ENCODE results near the gene S100A13. TPM values are rescaled to one million over a fixed set of nuclear protein-coding genes. Genes with fewer than 3 reads are reported as not detected.

S100A13 gene
- total and polyA plus RNA-seq, 9 of the 15 experiments (the other 6 are each of a cell fraction or from before 2014, with no cell fraction given), result 41.9 to 129 (median 58.0) TPM

- no peak for TF ChIP-seq DIDO1 (tag; IDR thresholded peaks at IDR 0.05; ENCODE audit: low read depth)
- no peak for TF ChIP-seq TAF7 (tag; IDR thresholded peaks at IDR 0.05)
- no peak for TF ChIP-seq ATF2 (CRISPR knock-in tag; IDR thresholded peaks at IDR 0.05)
- TF ChIP-seq ATF4 (CRISPR knock-in tag; IDR thresholded peaks at IDR 0.05), result no peak
- no peak for TF ChIP-seq ZNF431 (CRISPR knock-in tag; IDR thresholded peaks at IDR 0.05)
- no peak for TF ChIP-seq BRF2 (IDR thresholded peaks at IDR 0.05; ENCODE audit: borderline replicate concordance, insufficient read depth, insufficient read length)
- no peak for TF ChIP-seq ZNF384 (IDR thresholded peaks at IDR 0.05; ENCODE audit: low read depth, low read length)
- no peak for TF ChIP-seq POLR2H (tag; IDR thresholded peaks at IDR 0.05; ENCODE audit: low read depth)
- TF ChIP-seq ATF3 (IDR thresholded peaks at IDR 0.05), result peak; percentile 33; the same call in 1 of the 2 replicates
- TF ChIP-seq ATF3 (CRISPR knock-in tag; conservative IDR thresholded peaks at IDR 0.05), result no peak
- no peak for TF ChIP-seq MIER1 (IDR thresholded peaks at IDR 0.05; ENCODE audit: low read depth)
- no peak for TF ChIP-seq CGGBP1 (CRISPR knock-in tag; IDR thresholded peaks at IDR 0.05)
- TF ChIP-seq ARID3A (IDR thresholded peaks at IDR 0.05; ENCODE audit: borderline replicate concordance, low read depth, low read length), result no peak
- no peak for TF ChIP-seq HIVEP1 (CRISPR knock-in tag; IDR thresholded peaks at IDR 0.05)
- TF ChIP-seq CSDE1 (IDR thresholded peaks at IDR 0.05), result no peak
- TF ChIP-seq MAFK (IDR thresholded peaks at IDR 0.05; ENCODE audit: low read length), result no peak
- no peak for TF ChIP-seq PURB (CRISPR knock-in tag; IDR thresholded peaks at IDR 0.05; ENCODE audit: low read depth)
- TF ChIP-seq ZNF263 (CRISPR knock-in tag; IDR thresholded peaks at IDR 0.05; ENCODE audit: borderline replicate concordance), result 0 out of 2 replicates have a peak, but pooled peaks have one; percentile 10
- no peak for TF ChIP-seq JUND (IDR thresholded peaks at IDR 0.05; ENCODE audit: borderline replicate concordance, low read depth, low read length)
- TF ChIP-seq JUND (tag; IDR thresholded peaks at IDR 0.05; ENCODE audit: borderline replicate concordance, low read depth, low read length), result no peak
- TF ChIP-seq C11orf30 (IDR thresholded peaks at IDR 0.05; ENCODE audit: low read depth), result no peak
- TF ChIP-seq TAL1 (IDR thresholded peaks at IDR 0.05), result no peak
- no peak for TF ChIP-seq CBX8 (IDR thresholded peaks at IDR 0.05; ENCODE audit: borderline replicate concordance, extremely low read depth, low read depth, low read length, poor library complexity, severe bottlenecking)
- TF ChIP-seq ZNF41 (CRISPR knock-in tag; conservative IDR thresholded peaks at IDR 0.05), result no peak
Observed at GRCh38 chr1:153610334-153610733, 17.0 kb downstream of the S100A13 start (continued).

All from K562 (cell line).